Muscle of leg (tissue), 11 donors: Measurements from ENCODE around the gene ACACB. TPM values are rescaled to one million over a fixed set of nuclear protein-coding genes. Genes with fewer than 3 reads are reported as not detected.

Experiments used
- DNase-seq: peaks from one replicate; pipeline ENCODE4 v3.0.0; 2013
- H3K27ac ChIP-seq: one replicate; pipeline ENCODE4 v1.5.1; 2013; ENCODE audit warnings: mild to moderate bottlenecking, low read length, control low read depth
- H3K27me3 ChIP-seq: one replicate; pipeline ENCODE4 v1.6.1; 2013; ENCODE audit warnings: low read length; ENCODE audit not compliant: control insufficient read depth, insufficient read depth
- H3K36me3 ChIP-seq: one replicate; pipeline ENCODE4 v1.6.1; 2013; ENCODE audit warnings: low read length; ENCODE audit not compliant: control insufficient read depth, insufficient read depth
- H3K4me1 ChIP-seq: one replicate; pipeline ENCODE4 v1.6.1; 2013; ENCODE audit warnings: low read length; ENCODE audit not compliant: control insufficient read depth, insufficient read depth
- H3K4me3 ChIP-seq: one replicate; pipeline ENCODE4 v1.5.1; 2013; ENCODE audit warnings: low read length, control low read depth
- H3K9me3 ChIP-seq: replicated peaks from 2 replicates; pipeline ENCODE4 v1.6.1; 2013; ENCODE audit warnings: low read depth, low read length; ENCODE audit not compliant: control insufficient read depth
- WGBS: methylation state at CpG from one replicate; pipeline ENCODE4 v1.1.5; 2013; ENCODE audit warnings: missing lambda C conversion rate; ENCODE audit not compliant: insufficient coverage; 5-methylcytosine and 5-hydroxymethylcytosine counted together
- polyA plus RNA-seq, 8 donors: library from polyadenylated mRNA; unstranded; fragments of 120-200 nt; gene quantifications; one replicate each; pipeline versions ENCODE4 v1.2.1 to v1.2.3, GENCODE V29; 2013; ENCODE audit warnings: inconsistent platforms in 1 of 8, low replicate concordance in 1 of 8; ENCODE audit not compliant: insufficient read length in 8 of 8, insufficient read depth in 1 of 8
- total RNA-seq: library from RNA; stranded (reverse); fragments of 120-200 nt; gene quantifications from one replicate; pipeline ENCODE4 v1.2.4, GENCODE V29; 2013

The ACACB gene
- total and polyA plus RNA-seq, 9 donors, result 6.4 to 10.4 (median 7.9) TPM

- no peaks in the 10 kb centered on the region for H3K27me3 ChIP-seq
- H3K4me3 ChIP-seq, result no peak overlapping the region
- H3K27ac ChIP-seq, result no peak overlapping the region
- H3K36me3 ChIP-seq, result no peaks in the 10 kb centered on the region
- no peaks in the 10 kb centered on the region for H3K9me3 ChIP-seq
- H3K4me1 ChIP-seq, result peaks cover 12% of the 10 kb centered on the region
- DNase-seq, result no peak
- 95% methylated on average over 2 of the region's 5 CpGs for WGBS
Measured at GRCh38 chr12:109156036-109156435, 39.6 kb downstream of the ACACB start.

- H3K27me3 ChIP-seq, result no peaks in the 10 kb centered on the region
- H3K36me3 ChIP-seq, result no peaks in the 10 kb centered on the region
- 90% methylated on average over 2 of the region's 5 CpGs for WGBS
- peaks cover 12% of the 10 kb centered on the region for H3K4me1 ChIP-seq
- H3K4me3 ChIP-seq, result no peak overlapping the region
- no peak for DNase-seq
- H3K27ac ChIP-seq, result no peak overlapping the region
- H3K9me3 ChIP-seq, result no peaks in the 10 kb centered on the region
Measured at GRCh38 chr12:109156586-109156985, 40.2 kb downstream of the ACACB start.

- DNase-seq, result no peak
- H3K36me3 ChIP-seq, result no peaks in the 10 kb centered on the region
- no peak overlapping the region for H3K4me3 ChIP-seq
- no peaks in the 10 kb centered on the region for H3K9me3 ChIP-seq
- no CpG with 5 or more reads among the region's 5 CpGs for WGBS
- H3K27me3 ChIP-seq, result no peaks in the 10 kb centered on the region
- no peak overlapping the region for H3K27ac ChIP-seq
- H3K4me1 ChIP-seq, result peaks cover 12% of the 10 kb centered on the region
Measured at GRCh38 chr12:109157986-109158385, 41.6 kb downstream of the ACACB start.

GRCh38 chr12:109160433-109160832, 44.0 kb downstream of the ACACB start:
- no peaks in the 10 kb centered on the region for H3K4me1 ChIP-seq
- no peak overlapping the region for H3K4me3 ChIP-seq
- 91% methylated on average over 7 of the region's 7 CpGs for WGBS

GRCh38 chr12:109160873-109161272, 44.5 kb downstream of the ACACB start:
- no peak for DNase-seq
- Histone ChIP-seq H3K27ac (no peak overlapping the region), H3K4me1 (no peaks in the 10 kb centered on the region), H3K27me3 (no peaks in the 10 kb centered on the region), H3K36me3 (no peaks in the 10 kb centered on the region), H3K4me3 (no peak overlapping the region), H3K9me3 (no peaks in the 10 kb centered on the region)
- 88% methylated on average over 2 of the region's 4 CpGs for WGBS

More at GRCh38 chr12:109160433-109160832, 44.0 kb downstream of the ACACB start:
- H3K36me3 ChIP-seq, result no peaks in the 10 kb centered on the region
- H3K27me3 ChIP-seq, result no peaks in the 10 kb centered on the region
- no peaks in the 10 kb centered on the region for H3K9me3 ChIP-seq
- no peak overlapping the region for H3K27ac ChIP-seq
- no peak for DNase-seq

GRCh38 chr12:109162551-109162950, 46.2 kb downstream of the ACACB start:
- DNase-seq, result no peak
- Histone ChIP-seq H3K36me3 (peaks cover under 1% of the 10 kb centered on the region), H3K9me3 (no peaks in the 10 kb centered on the region), H3K27ac (no peak overlapping the region), H3K4me3 (no peak overlapping the region), H3K27me3 (no peaks in the 10 kb centered on the region), H3K4me1 (no peaks in the 10 kb centered on the region)
- WGBS, result 88% methylated on average over 4 of the region's 5 CpGs

- DNase-seq, result no peak
- Histone ChIP-seq H3K27me3 (no peaks in the 10 kb centered on the region), H3K9me3 (no peaks in the 10 kb centered on the region), H3K27ac (no peak overlapping the region), H3K36me3 (peaks cover 6% of the 10 kb centered on the region), H3K4me3 (no peak overlapping the region), H3K4me1 (no peaks in the 10 kb centered on the region)
- WGBS, result 97% methylated on average over 4 of the region's 6 CpGs
Measured at GRCh38 chr12:109163167-109163566, 46.8 kb downstream of the ACACB start.

- DNase-seq, result no peak
- Histone ChIP-seq H3K36me3 (peaks cover 17% of the 10 kb centered on the region), H3K9me3 (peaks cover 3% of the 10 kb centered on the region), H3K4me1 (no peaks in the 10 kb centered on the region), H3K4me3 (no peak overlapping the region), H3K27me3 (no peaks in the 10 kb centered on the region), H3K27ac (no peak overlapping the region)
- WGBS, result no CpG with 5 or more reads among the region's 1 CpG
Measured at GRCh38 chr12:109165599-109165998, 49.2 kb downstream of the ACACB start.

- no peaks in the 10 kb centered on the region for H3K4me1 ChIP-seq
- no peaks in the 10 kb centered on the region for H3K27me3 ChIP-seq
- WGBS, result 85% methylated on average over 2 of the region's 9 CpGs
- no peak overlapping the region for H3K27ac ChIP-seq
- peaks cover 3% of the 10 kb centered on the region for H3K9me3 ChIP-seq
- DNase-seq, result no peak
- H3K36me3 ChIP-seq, result peaks cover 17% of the 10 kb centered on the region
- no peak overlapping the region for H3K4me3 ChIP-seq
Measured at GRCh38 chr12:109166371-109166770, 50.0 kb downstream of the ACACB start.

- peaks cover 29% of the 10 kb centered on the region for H3K36me3 ChIP-seq
- WGBS, result 89% methylated on average over 16 of the region's 18 CpGs
- no peak for DNase-seq
- no peaks in the 10 kb centered on the region for H3K4me1 ChIP-seq
- H3K4me3 ChIP-seq, result no peak overlapping the region
- peaks cover 3% of the 10 kb centered on the region for H3K9me3 ChIP-seq
- H3K27me3 ChIP-seq, result no peaks in the 10 kb centered on the region
- no peak overlapping the region for H3K27ac ChIP-seq
Measured at GRCh38 chr12:109167781-109168180, 51.4 kb downstream of the ACACB start.

GRCh38 chr12:109169262-109169661, 52.9 kb downstream of the ACACB start:
- Histone ChIP-seq H3K4me3 (no peak overlapping the region), H3K27me3 (no peaks in the 10 kb centered on the region), H3K4me1 (no peaks in the 10 kb centered on the region), H3K36me3 (peaks cover 41% of the 10 kb centered on the region), H3K27ac (no peak overlapping the region), H3K9me3 (peaks cover 7% of the 10 kb centered on the region)
- WGBS, result 96% methylated on average over 3 of the region's 3 CpGs
- no peak for DNase-seq
